NCI-H748 (cell line): ENCODE results near the gene ICAM3.

Source experiments
- DNase-seq: peaks from one replicate; lab custom pipeline; 2025; ENCODE audit not compliant: unreplicated experiment; lab: John Stamatoyannopoulos, UW

ICAM3 gene

DNA sequence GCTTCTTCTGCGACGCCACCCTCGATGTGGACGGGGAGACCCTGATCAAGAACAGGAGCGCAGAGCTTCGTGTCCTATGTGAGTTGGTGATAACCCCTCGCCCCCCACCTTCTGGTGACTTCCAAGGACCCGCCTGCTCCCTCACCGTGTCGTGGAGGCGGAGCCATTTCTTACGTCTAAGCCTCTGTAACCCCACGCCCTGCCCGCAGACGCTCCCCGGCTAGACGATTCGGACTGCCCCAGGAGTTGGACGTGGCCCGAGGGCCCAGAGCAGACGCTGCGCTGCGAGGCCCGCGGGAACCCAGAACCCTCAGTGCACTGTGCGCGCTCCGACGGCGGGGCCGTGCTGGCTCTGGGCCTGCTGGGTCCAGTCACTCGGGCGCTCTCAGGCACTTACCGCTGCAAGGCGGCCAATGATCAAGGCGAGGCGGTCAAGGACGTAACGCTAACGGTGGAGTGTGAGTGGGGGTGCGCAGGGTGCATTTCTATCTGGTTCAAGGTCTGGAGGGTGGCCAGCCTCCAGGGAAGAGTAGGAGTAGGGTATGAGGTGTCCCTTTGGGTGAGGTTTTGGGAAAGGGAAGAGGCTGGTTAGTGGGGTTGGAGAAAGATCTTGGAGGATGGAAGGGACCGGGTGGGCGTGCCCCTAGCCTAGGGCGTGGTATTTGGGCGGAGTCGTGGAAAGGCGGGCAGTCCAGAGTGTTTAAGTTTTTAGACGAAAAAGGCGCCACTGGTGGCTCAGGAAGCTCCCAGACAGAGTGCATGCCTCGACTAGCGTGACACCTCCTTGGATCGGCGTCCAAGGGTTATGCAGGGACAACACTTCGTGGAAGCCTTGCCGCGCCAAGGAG is 46.4 kb downstream of the ICAM3 start:
- DNase-seq: peak; percentile 57

DNA sequence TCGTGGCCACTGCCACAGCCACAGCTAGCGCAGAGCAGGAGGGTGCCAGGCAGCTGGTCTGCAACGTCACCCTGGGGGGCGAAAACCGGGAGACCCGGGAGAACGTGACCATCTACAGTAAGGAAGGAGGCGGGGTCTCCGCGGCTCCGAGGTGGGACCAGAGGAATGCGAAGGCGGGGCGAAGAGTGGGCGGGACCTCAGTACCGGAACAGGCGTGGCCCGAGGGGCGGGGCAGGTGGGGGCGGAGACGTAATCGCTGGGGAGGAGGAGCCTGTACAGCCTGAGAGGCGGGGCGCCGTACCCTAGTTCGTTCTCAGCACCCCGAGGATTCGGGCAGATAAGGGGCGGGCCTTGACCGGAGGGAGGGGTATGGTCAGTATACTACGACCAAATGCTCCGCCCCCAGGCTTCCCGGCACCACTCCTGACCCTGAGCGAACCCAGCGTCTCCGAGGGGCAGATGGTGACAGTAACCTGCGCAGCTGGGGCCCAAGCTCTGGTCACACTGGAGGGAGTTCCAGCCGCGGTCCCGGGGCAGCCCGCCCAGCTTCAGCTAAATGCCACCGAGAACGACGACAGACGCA is 47.1 kb downstream of the ICAM3 start:
- peak; percentile 75 for DNase-seq

DNA sequence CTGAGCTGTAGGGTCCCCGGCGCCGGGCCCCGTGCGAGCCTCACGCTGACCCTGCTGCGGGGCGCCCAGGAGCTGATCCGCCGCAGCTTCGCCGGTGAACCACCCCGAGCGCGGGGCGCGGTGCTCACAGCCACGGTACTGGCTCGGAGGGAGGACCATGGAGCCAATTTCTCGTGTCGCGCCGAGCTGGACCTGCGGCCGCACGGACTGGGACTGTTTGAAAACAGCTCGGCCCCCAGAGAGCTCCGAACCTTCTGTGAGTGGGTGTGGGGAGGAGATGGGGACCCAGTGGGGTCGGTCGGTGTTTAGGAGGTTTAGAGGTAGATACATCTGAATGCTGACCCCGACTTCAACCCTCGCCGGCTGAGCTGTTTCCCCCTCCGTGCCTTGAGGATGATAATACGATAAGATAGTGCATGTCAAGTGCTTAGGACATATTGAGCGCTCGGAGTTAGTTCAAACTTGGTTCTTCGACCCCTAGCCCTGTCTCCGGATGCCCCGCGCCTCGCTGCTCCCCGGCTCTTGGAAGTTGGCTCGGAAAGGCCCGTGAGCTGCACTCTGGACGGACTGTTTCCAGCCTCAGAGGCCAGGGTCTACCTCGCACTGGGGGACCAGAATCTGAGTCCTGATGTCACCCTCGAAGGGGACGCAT is 47.7 kb downstream of the ICAM3 start:
- no peak for DNase-seq

DNA sequence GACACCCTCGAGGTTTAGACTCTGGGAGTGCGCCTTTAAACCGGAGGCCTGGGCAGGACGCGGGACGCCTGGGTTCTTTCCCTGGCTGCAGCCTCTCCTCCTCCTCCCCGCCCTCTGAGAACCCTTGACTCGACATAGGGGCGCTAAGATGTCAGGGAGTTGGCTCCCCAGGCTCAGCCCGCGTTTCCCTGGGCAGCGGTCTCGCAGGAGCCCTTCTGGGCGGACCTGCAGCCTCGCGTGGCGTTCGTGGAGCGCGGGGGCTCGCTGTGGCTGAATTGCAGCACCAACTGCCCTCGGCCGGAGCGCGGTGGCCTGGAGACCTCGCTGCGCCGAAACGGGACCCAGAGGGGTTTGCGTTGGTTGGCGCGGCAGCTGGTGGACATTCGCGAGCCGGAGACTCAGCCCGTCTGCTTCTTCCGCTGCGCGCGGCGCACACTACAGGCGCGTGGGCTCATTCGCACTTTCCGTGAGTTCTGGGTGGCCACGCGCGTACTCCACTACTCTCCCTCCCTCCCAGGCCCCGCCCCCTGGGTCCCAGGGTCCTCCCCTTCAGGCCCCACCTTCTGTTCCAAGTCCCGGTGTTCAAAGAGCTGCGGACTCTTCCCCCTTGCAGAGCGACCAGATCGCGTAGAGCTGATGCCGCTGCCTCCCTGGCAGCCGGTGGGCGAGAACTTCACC is 48.4 kb downstream of the ICAM3 start:
- peak; percentile 46 for DNase-seq

DNA sequence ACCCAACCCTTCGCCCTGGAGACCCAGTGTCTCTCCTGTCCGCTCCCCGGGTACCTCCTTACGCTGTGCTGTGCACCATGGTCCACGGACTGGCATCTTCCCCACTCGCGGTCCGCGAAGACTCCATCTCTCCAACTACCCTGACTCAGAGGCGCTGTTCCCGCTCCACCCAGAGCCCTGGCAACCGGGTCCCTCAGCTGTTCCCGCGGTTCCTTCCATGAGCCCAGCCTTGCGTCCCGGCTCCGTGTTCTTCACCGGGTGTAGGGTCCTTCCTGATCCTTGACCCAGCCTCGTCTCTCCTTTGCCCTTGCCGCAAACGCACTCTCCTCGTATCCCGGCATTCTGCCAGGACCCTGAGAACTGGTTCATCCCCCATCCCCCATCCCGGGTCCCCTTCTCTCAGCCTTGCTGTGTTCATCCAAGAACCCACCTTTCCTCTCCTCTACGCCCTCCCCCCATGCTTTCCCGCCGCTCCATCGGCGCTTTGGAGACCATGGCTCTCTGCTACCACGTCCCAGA is 49.0 kb downstream of the ICAM3 start:
- peak; percentile 32 for DNase-seq

DNA sequence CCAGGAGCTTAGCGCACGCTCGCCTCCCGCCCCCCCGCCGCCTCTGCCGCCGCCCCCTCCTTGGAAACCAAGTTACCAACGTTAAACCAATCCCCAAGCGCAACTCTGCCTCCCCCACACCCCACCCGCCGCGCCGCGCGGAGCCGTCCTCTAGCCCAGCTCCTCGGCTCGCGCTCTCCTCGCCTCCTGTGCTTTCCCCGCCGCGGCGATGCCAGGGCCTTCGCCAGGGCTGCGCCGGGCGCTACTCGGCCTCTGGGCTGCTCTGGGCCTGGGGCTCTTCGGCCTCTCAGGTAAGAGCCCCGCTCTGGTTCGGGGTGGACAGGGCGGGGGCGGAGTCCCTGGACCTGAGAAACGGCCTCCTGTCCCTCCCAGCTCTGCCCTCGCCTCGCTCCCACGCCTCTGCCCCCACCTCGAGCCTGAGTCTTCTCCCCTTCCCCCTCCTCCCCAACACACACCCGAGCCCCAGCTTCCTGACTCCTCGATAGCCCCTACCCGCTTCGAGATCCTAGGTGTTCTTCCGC is 49.5 kb downstream of the ICAM3 start, which contains the start of gene ICAM5:
Gene ICAM5 (plus strand): TSS at position 117 of the 521 bp plus-strand sequence. CDS start 92 bp downstream, at position 209.
- DNase-seq: peak; percentile 55

DNA sequence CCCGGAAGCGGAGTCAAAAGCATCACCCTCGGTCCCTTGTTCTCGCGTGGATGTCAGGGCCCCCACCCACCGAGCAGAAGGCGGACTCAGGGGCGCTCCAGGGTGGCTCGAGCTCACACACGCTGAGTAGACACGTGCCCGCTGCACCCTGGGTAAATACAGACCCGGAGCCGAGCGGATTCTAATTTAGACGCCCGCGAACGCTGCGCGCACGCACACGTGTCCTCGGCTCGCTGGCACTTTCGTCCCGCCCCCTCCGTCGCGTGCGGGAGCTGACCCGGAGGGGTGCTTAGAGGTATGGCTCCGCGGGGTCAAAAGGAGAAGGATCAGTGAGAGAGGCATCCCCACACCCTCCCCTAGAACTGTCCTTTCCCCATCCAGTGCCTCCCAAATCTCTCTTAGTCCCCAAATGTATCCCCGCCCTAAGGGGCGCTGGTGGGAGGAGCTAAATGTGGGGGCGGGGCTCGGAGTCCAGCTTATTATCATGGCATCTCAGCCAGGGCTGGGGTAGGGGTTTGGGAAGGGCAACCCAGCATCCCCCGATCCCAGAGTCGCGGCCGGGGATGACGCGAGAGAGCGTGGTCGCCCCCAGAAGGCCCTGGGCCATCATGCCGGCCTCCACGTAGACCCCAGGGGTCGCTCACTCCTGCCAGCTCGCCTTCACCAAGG is 50.1 kb downstream of the ICAM3 start:
- DNase-seq: peak; percentile 74

DNA sequence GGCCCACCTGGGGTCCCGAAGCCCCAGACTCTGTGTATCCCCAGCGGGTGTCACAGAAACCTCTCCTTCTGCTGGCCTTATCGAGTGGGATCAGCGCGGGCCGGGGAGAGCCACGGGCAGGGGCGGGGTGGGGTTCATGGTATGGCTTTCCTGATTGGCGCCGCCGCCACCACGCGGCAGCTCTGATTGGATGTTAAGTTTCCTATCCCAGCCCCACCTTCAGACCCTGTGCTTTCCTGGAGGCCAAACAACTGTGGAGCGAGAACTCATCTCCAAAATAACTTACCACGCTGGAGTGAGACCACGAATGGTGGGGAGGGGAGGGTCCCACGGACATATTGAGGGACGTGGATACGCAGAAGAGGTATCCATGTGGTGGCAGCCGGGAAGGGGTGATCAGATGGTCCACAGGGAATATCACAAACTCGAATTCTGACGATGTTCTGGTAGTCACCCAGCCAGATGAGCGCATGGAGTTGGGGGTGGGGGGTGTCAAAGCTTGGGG is 50.7 kb downstream of the ICAM3 start:
- peak; percentile 66 for DNase-seq

DNA sequence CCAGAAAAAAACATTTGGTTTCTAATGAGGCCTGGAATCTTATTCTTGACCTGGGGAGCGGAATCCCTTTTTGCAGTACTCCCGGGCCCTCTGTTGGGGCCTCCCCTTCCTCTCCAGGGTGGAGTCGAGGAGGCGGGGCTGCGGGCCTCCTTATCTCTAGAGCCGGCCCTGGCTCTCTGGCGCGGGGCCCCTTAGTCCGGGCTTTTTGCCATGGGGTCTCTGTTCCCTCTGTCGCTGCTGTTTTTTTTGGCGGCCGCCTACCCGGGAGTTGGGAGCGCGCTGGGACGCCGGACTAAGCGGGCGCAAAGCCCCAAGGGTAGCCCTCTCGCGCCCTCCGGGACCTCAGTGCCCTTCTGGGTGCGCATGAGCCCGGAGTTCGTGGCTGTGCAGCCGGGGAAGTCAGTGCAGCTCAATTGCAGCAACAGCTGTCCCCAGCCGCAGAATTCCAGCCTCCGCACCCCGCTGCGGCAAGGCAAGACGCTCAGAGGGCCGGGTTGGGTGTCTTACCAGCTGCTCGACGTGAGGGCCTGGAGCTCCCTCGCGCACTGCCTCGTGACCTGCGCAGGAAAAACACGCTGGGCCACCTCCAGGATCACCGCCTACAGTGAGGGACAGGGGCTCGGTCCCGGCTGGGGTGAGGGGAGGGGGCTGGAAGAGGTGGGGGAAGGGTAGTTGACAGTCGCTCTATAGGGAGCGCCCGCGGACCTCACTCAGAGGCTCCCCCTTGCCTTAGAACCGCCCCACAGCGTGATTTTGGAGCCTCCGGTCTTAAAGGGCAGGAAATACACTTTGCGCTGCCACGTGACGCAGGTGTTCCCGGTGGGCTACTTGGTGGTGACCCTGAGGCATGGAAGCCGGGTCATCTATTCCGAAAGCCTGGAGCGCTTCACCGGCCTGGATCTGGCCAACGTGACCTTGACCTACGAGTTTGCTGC is 52.4 kb downstream of the ICAM3 start, which contains the start of gene ICAM4:
Gene ICAM4 (plus strand): TSS at position 153 of the 935 bp plus-strand sequence. CDS start 58 bp downstream, at position 211.
- DNase-seq: no peak

DNA sequence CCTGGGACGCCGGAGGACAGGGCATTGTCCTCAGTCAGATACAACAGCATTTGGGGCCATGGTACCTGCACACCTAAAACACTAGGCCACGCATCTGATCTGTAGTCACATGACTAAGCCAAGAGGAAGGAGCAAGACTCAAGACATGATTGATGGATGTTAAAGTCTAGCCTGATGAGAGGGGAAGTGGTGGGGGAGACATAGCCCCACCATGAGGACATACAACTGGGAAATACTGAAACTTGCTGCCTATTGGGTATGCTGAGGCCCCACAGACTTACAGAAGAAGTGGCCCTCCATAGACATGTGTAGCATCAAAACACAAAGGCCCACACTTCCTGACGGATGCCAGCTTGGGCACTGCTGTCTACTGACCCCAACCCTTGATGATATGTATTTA is 54.0 kb downstream of the ICAM3 start:
- no peak for DNase-seq

GRCh38 chr19:10284960-10285278 is 54.5 kb downstream of the ICAM3 start:
- no peak for DNase-seq

DNA sequence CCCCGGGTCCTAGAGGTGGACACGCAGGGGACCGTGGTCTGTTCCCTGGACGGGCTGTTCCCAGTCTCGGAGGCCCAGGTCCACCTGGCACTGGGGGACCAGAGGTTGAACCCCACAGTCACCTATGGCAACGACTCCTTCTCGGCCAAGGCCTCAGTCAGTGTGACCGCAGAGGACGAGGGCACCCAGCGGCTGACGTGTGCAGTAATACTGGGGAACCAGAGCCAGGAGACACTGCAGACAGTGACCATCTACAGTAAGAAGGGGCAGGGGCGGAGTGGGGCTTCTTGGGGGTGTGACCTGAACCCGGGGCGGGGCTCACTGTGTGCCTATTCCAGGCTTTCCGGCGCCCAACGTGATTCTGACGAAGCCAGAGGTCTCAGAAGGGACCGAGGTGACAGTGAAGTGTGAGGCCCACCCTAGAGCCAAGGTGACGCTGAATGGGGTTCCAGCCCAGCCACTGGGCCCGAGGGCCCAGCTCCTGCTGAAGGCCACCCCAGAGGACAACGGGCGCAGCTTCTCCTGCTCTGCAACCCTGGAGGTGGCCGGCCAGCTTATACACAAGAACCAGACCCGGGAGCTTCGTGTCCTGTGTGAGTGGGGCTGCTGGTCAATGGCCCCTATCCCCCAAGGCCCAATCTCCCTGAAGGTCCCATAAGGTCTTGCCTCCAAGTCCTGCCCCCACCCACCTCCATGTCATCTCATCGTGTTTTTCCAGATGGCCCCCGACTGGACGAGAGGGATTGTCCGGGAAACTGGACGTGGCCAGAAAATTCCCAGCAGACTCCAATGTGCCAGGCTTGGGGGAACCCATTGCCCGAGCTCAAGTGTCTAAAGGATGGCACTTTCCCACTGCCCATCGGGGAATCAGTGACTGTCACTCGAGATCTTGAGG is 55.1 kb downstream of the ICAM3 start:
- DNase-seq: no peak
